WTC11 (cell line): Measurements from ENCODE around the gene EPB41L4B. TPM values are rescaled to one million over a fixed set of nuclear protein-coding genes. Genes with fewer than 3 reads are reported as not detected.

Source experiments
- ATAC-seq: fragments of 200-7000 bp; cut with Tn5 transposase; 2 replicates; pipeline ENCODE4 v1.10.0; 2021; ENCODE audit warnings: mild to moderate bottlenecking, moderate library complexity
- CTCF ChIA-PET: fragments of 300-600 bp; sonication (Branson Sonifier 250); formaldehyde crosslinking; loops from one replicate; lab custom pipeline; 2021; ENCODE audit warnings: antibody characterized with exemption; lab: Charles Lee
- POLR2A ChIA-PET: fragments of 350-600 bp; sonication (Branson Sonifier 250); formaldehyde crosslinking; loops from one replicate; lab custom pipeline; 2021; ENCODE audit warnings: antibody characterized with exemption; lab: Charles Lee
- DNase-seq: peaks from one replicate; pipeline ENCODE4 v3.0.0; 2021; ENCODE audit warnings: low spot score
- H3K27ac Mint-ChIP-seq: 2 replicates; pipeline ENCODE4 v1.8.0; 2021; ENCODE audit warnings: mixed read lengths
- H3K27me3 Mint-ChIP-seq: 2 replicates; pipeline ENCODE4 v1.8.0; 2021; ENCODE audit warnings: low read depth, mild to moderate bottlenecking, moderate library complexity, mixed read lengths
- H3K36me3 Mint-ChIP-seq: 2 replicates; pipeline ENCODE4 v1.8.0; 2021; ENCODE audit warnings: mixed read lengths
- H3K4me1 Mint-ChIP-seq: 2 replicates; pipeline ENCODE4 v1.8.0; 2022; ENCODE audit warnings: mixed read lengths
- H3K4me3 Mint-ChIP-seq: 2 replicates; pipeline ENCODE4 v1.8.0; 2021; ENCODE audit warnings: mild to moderate bottlenecking, moderate library complexity, mixed read lengths
- H3K9me3 Mint-ChIP-seq: 2 replicates; pipeline ENCODE4 v1.8.0; 2021; ENCODE audit warnings: mixed read lengths
- ATF2 ChIP-seq: sonication (generic); formaldehyde crosslinking; IDR thresholded peaks from 2 replicates; pipeline ENCODE4 v1.8.1; 2022; ENCODE audit warnings: low read depth, missing genetic modification reagents, borderline replicate concordance
- ATF6 ChIP-seq: sonication (generic); formaldehyde crosslinking; IDR thresholded peaks from 2 replicates; pipeline ENCODE4 v1.8.1; 2023; ENCODE audit warnings: mild to moderate bottlenecking, missing genetic modification reagents
- CREB1 ChIP-seq: sonication (generic); formaldehyde crosslinking; IDR thresholded peaks from 2 replicates; pipeline ENCODE4 v1.8.0; 2023; ENCODE audit warnings: mild to moderate bottlenecking, missing genetic modification reagents
- CTCF ChIP-seq: fragments of 200-600 bp; IDR thresholded peaks from 2 replicates; pipeline ENCODE4 v1.8.0; 2022; ENCODE audit warnings: antibody characterized with exemption
- E2F5 ChIP-seq: sonication (generic); formaldehyde crosslinking; IDR thresholded peaks from 2 replicates; pipeline ENCODE4 v1.8.1; 2022; ENCODE audit warnings: mild to moderate bottlenecking, moderate library complexity, missing genetic modification reagents
- ERG ChIP-seq: fragments of 250-450 bp; sonication (Bioruptor Pico); IDR thresholded peaks from 2 replicates; pipeline ENCODE4 v1.8.0; 2021; ENCODE audit warnings: mild to moderate bottlenecking
- GABPB1 ChIP-seq: sonication (generic); formaldehyde crosslinking; IDR thresholded peaks from 2 replicates; pipeline ENCODE4 v1.8.1; 2023; ENCODE audit warnings: mild to moderate bottlenecking, missing genetic modification reagents
- GTF2I ChIP-seq: fragments of 250-450 bp; sonication (Bioruptor Pico); conservative IDR thresholded peaks from 2 replicates; pipeline ENCODE4 v1.4.0; 2021; ENCODE audit warnings: mild to moderate bottlenecking
- MAX ChIP-seq: sonication (generic); formaldehyde crosslinking; IDR thresholded peaks from 2 replicates; pipeline ENCODE4 v1.8.0; 2022; ENCODE audit warnings: mild to moderate bottlenecking, missing genetic modification reagents
- MYBL2 ChIP-seq: sonication (generic); formaldehyde crosslinking; IDR thresholded peaks from 2 replicates; pipeline ENCODE4 v1.8.1; 2023; ENCODE audit warnings: mild to moderate bottlenecking, moderate library complexity, missing genetic modification reagents
- NR1H2 ChIP-seq: sonication (generic); formaldehyde crosslinking; IDR thresholded peaks from 2 replicates; pipeline ENCODE4 v1.9.0; 2021; ENCODE audit warnings: mild to moderate bottlenecking, moderate library complexity, missing genetic modification reagents
- RORB ChIP-seq: fragments of 250-450 bp; sonication (Bioruptor Pico); IDR thresholded peaks from 2 replicates; pipeline ENCODE4 v1.9.0; 2021; ENCODE audit warnings: mild to moderate bottlenecking
- SOX15 ChIP-seq: fragments of 250-450 bp; sonication (Bioruptor Pico); IDR thresholded peaks from 2 replicates; pipeline ENCODE4 v1.9.0; 2021; ENCODE audit warnings: mild to moderate bottlenecking
- STAT6 ChIP-seq: sonication (generic); formaldehyde crosslinking; conservative IDR thresholded peaks from 2 replicates; pipeline ENCODE4 v1.8.1; 2023; ENCODE audit warnings: mild to moderate bottlenecking, low read depth, missing genetic modification reagents, moderate library complexity
- TP53 ChIP-seq: sonication (generic); formaldehyde crosslinking; IDR thresholded peaks from 2 replicates; pipeline ENCODE4 v1.8.1; 2023; ENCODE audit warnings: mild to moderate bottlenecking, missing genetic modification reagents
- USF1 ChIP-seq: sonication (generic); formaldehyde crosslinking; IDR thresholded peaks from 2 replicates; pipeline ENCODE4 v1.8.0; 2022; ENCODE audit warnings: mild to moderate bottlenecking, missing genetic modification reagents
- ZNF219 ChIP-seq: sonication (generic); formaldehyde crosslinking; IDR thresholded peaks from 2 replicates; pipeline ENCODE4 v1.8.0; 2023; ENCODE audit warnings: missing genetic modification reagents, mild to moderate bottlenecking, borderline replicate concordance
- total RNA-seq: library from RNA; stranded (reverse); gene quantifications from 3 replicates; pipeline ENCODE4 v1.2.3, GENCODE V29; 2021

Gene EPB41L4B
- total RNA-seq, 1 experiment from 2014 or later, result 20.0 TPM

GRCh38 chr9:109150925-109151545 is 169.8 kb downstream of the EPB41L4B start:
- Mint-ChIP-seq H3K9me3 (peaks cover 33% of the 10 kb centered on the region), H3K27ac (no peak overlapping the region), H3K27me3 (peaks cover 7% of the 10 kb centered on the region; the same call in 1 of the 2 replicates), H3K4me3 (no peak overlapping the region), H3K36me3 (peaks cover 22% of the 10 kb centered on the region), H3K4me1 (no peaks in the 10 kb centered on the region)
- DNase-seq, result no peak
- no peak for ATAC-seq
- POLR2A ChIA-PET, result no interaction called here
- no peak for TF ChIP-seq GTF2I (CRISPR knock-in tag)
- TF ChIP-seq USF1 (CRISPR knock-in tag), result no peak
- TF ChIP-seq SOX15, result no peak
- TF ChIP-seq NR1H2 (CRISPR knock-in tag), result no peak
- TF ChIP-seq RORB (CRISPR knock-in tag), result no peak
- no peak for TF ChIP-seq MAX (CRISPR knock-in tag)
- TF ChIP-seq ATF2 (CRISPR knock-in tag), result no peak
- no peak for TF ChIP-seq CTCF
- no peak for TF ChIP-seq TP53
- no peak for TF ChIP-seq GABPB1
- TF ChIP-seq ATF6 (CRISPR knock-in tag), result no peak
- no peak for TF ChIP-seq CREB1 (CRISPR knock-in tag)
- TF ChIP-seq ZNF219, result no peak
- no peak for TF ChIP-seq ERG
- no peak for TF ChIP-seq E2F5
- no peak for TF ChIP-seq STAT6
- TF ChIP-seq MYBL2 (CRISPR knock-in tag), result no peak
- CTCF ChIA-PET, result no interaction called here
